ENCODE measurements around the gene PDE4D.
A peak's percentile ranks its signal among the peaks of the same experiment; 100 is the strongest.

PDE4D gene

GRCh38 chr5:59158637-59159391 is 734.7 kb downstream of the PDE4D start:
- DNase-seq, result no peak

- no peak for DNase-seq
These were observed 735.4 kb downstream of the PDE4D start for GRCh38 chr5:59158165-59158564.

- DNase-seq, result no peak
These were observed 736.5 kb downstream of the PDE4D start for GRCh38 chr5:59157068-59157467.

- no peak for DNase-seq
These were observed 740.8 kb downstream of the PDE4D start for GRCh38 chr5:59152701-59153245.

GRCh38 chr5:59151162-59151889 is 742.2 kb downstream of the PDE4D start:
- DNase-seq, result peak; percentile 25

- DNase-seq, result no peak
These were observed 743.7 kb downstream of the PDE4D start for GRCh38 chr5:59149827-59150226.

GRCh38 chr5:59149271-59149670 is 744.3 kb downstream of the PDE4D start:
- DNase-seq, result no peak

- DNase-seq, result no peak
These were observed 746.8 kb downstream of the PDE4D start for GRCh38 chr5:59146729-59147128.

GRCh38 chr5:59143926-59144333 is 749.6 kb downstream of the PDE4D start:
- no peak for DNase-seq

- no peak for DNase-seq
These were observed 750.6 kb downstream of the PDE4D start for GRCh38 chr5:59142927-59143326.

GRCh38 chr5:59142138-59142537 is 751.4 kb downstream of the PDE4D start:
- no peak for DNase-seq

- DNase-seq, result no peak
These were observed 753.4 kb downstream of the PDE4D start for GRCh38 chr5:59140133-59140532.

GRCh38 chr5:59139695-59140094 is 753.8 kb downstream of the PDE4D start:
- no peak for DNase-seq

GRCh38 chr5:59138509-59138908 is 755.0 kb downstream of the PDE4D start:
- no peak for DNase-seq

GRCh38 chr5:59137846-59138245 is 755.7 kb downstream of the PDE4D start:
- DNase-seq, result no peak

- DNase-seq, result no peak
These were observed 757.0 kb downstream of the PDE4D start for GRCh38 chr5:59136549-59136948.

- no peak for DNase-seq
These were observed 758.9 kb downstream of the PDE4D start for GRCh38 chr5:59134471-59135163.

GRCh38 chr5:59133764-59134261 is 759.7 kb downstream of the PDE4D start:
- no peak for DNase-seq

GRCh38 chr5:59132131-59132530 is 761.4 kb downstream of the PDE4D start:
- no peak for DNase-seq

GRCh38 chr5:59130431-59130830 is 763.1 kb downstream of the PDE4D start:
- DNase-seq, result no peak

GRCh38 chr5:59128646-59129290 is 764.8 kb downstream of the PDE4D start:
- no peak for DNase-seq

GRCh38 chr5:59126708-59127573 is 766.6 kb downstream of the PDE4D start:
- DNase-seq, result no peak
